BJ (cell line): ENCODE measurements around the gene CHST11. TPM values are rescaled to one million over a fixed set of nuclear protein-coding genes. Genes with fewer than 3 reads are reported as not detected.

Source experiments
- CTCF ChIA-PET: fragments of 350-600 bp; formaldehyde crosslinking; extraction: SDS; loops from one replicate; lab custom pipeline; 2021; ENCODE audit warnings: antibody characterized with exemption, inconsistent platforms; lab: Yijun Ruan, JAX
- POLR2A ChIA-PET: fragments of 300-600 bp; sonication (Branson Sonifier 250); formaldehyde crosslinking; extraction: SDS; loops from one replicate; lab custom pipeline; 2021; ENCODE audit warnings: antibody characterized with exemption; lab: Charles Lee
- DNase-seq: peaks from one replicate; pipeline ENCODE4 v3.0.0-alpha.2; 2011; ENCODE audit warnings: low read depth
- H3K27me3 ChIP-seq: 2 replicates; pipeline ENCODE4 v1.6.0; 2011; ENCODE audit warnings: low read length; ENCODE audit not compliant: control insufficient read depth, insufficient read depth
- H3K36me3 ChIP-seq: 2 replicates; pipeline ENCODE4 v1.5.1; 2011; ENCODE audit warnings: low read length; ENCODE audit not compliant: control insufficient read depth, insufficient read depth
- H3K4me3 ChIP-seq: 2 replicates; pipeline ENCODE4 v1.5.1; 2011; ENCODE audit warnings: low read depth, mild to moderate bottlenecking, control low read depth, low read length
- CTCF ChIP-seq: IDR thresholded peaks from 2 replicates; pipeline ENCODE4 v1.5.1; 2011; ENCODE audit warnings: low read depth, mild to moderate bottlenecking, control low read depth, inconsistent platforms, low read length, moderate library complexity; ENCODE audit not compliant: insufficient read depth
- polyA plus RNA-seq: library from polyadenylated mRNA; depleted of rRNA; stranded (reverse); fragments of >200 nt; gene quantifications from 2 replicates; pipeline ENCODE4 v1.2.3, GENCODE V29; 2011

The CHST11 gene
- polyA plus RNA-seq, 1 experiment = 7.3 TPM

- Histone ChIP-seq H3K4me3 (no peak overlapping the region), H3K27me3 (no peaks in the 10 kb centered on the region), H3K36me3 (no peaks in the 10 kb centered on the region)
- DNase-seq = no peak
- ChIA-PET CTCF (interaction anchor here (1.1 kb wide), 1 partner anchor 9 kb away, joined by 3 read pairs; no protein-coding TSS in a partner anchor), POLR2A (no interaction called here)
- no peak for TF ChIP-seq CTCF
Observed at GRCh38 chr12:104619305-104619704, 162.6 kb downstream of the CHST11 start.

GRCh38 chr12:104620837-104621531, 164.2 kb downstream of the CHST11 start:
- ChIA-PET POLR2A (interaction anchor here (0.6 kb wide), 1 partner anchor 257 kb away, joined by 5 read pairs; no protein-coding TSS in a partner anchor), CTCF (interaction anchor here (1.2 to 1.5 kb wide), 2 partner anchors 10 to 17 kb away, joined by 4 read pairs; no protein-coding TSS in a partner anchor)
- TF ChIP-seq CTCF = no peak
- no peaks in the 10 kb centered on the region for H3K36me3 ChIP-seq
- no peak for DNase-seq
- no peak overlapping the region for H3K4me3 ChIP-seq
- H3K27me3 ChIP-seq = no peaks in the 10 kb centered on the region

DNA sequence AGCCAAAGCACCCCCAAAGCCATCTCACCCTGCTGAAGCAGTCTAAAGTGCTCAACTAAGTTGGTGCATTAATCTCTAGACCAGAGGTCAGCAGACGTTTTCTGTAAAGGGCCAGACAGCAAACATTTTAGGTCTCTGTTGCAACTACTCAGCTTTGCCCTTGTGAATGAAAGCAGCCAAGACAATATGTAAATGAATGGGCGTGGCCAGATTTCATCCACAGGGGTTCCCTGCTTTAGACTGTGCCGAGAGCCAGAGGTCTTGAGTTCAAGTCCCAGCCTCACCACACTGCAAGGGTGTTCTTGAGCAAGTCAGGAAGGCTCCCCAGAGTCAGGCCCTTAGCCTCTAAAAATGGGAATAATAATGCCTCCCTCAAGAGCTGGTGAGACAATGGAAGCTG, 166.2 kb downstream of the CHST11 start:
- Histone ChIP-seq H3K36me3 (no peaks in the 10 kb centered on the region), H3K4me3 (no peak overlapping the region), H3K27me3 (no peaks in the 10 kb centered on the region)
- ChIA-PET POLR2A (no interaction called here), CTCF (interaction anchor here (1.5 kb wide), 1 partner anchor 19 kb away, joined by 3 read pairs; no protein-coding TSS in a partner anchor)
- no peak for TF ChIP-seq CTCF
- no peak for DNase-seq

DNA sequence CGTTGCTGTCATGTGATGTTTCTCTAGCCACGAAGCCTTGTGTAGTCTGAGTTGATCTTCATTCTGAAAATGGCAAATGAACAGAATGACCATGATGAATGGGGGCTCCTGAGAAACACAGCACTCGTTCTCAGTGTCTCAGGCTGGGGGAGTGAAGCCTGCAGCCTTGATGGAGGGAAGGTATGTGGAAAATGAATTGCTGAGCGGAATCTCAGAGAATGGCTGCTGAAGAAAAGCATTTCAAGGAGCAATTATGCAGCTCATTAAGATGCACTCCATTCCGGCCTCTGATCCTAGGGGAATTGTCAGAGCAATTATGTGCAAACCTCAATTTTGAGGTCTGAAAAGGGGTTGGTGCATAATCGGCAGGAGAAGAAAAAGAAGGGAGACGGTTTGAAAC, 167.1 kb downstream of the CHST11 start:
- no peaks in the 10 kb centered on the region for H3K27me3 ChIP-seq
- H3K36me3 ChIP-seq = no peaks in the 10 kb centered on the region
- TF ChIP-seq CTCF = no peak
- CTCF ChIA-PET = interaction anchor here (0.5 to 1.5 kb wide), 2 partner anchors 9 to 20 kb away, joined by 3 read pairs; no protein-coding TSS in a partner anchor
- DNase-seq = no peak
- no peak overlapping the region for H3K4me3 ChIP-seq
- POLR2A ChIA-PET = no interaction called here

DNA sequence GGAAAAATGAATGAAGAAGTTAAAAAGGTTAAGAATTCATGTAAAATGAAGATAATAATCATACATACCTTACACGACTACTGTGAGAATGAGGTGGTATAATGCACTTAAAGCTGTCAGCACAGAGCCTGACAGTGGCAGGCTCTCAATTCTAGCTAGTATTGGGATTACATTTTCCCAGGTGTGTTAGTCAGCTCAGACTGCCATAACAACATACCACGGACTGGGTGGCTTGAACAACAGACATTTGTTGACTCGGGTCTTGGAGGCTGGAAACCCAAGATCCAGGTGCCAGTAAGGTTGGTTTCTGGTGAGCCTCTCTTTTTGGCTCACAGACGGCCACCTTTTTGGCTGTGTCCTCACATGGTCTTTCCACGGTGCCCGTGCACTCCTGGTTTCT, 167.8 kb downstream of the CHST11 start:
- DNase-seq = no peak
- no peak overlapping the region for H3K4me3 ChIP-seq
- CTCF ChIA-PET = no interaction called here
- H3K36me3 ChIP-seq = no peaks in the 10 kb centered on the region
- no peak for TF ChIP-seq CTCF
- H3K27me3 ChIP-seq = no peaks in the 10 kb centered on the region
- POLR2A ChIA-PET = no interaction called here
